ENCODE data around the gene HDGFL2.

The HDGFL2 gene

DNA sequence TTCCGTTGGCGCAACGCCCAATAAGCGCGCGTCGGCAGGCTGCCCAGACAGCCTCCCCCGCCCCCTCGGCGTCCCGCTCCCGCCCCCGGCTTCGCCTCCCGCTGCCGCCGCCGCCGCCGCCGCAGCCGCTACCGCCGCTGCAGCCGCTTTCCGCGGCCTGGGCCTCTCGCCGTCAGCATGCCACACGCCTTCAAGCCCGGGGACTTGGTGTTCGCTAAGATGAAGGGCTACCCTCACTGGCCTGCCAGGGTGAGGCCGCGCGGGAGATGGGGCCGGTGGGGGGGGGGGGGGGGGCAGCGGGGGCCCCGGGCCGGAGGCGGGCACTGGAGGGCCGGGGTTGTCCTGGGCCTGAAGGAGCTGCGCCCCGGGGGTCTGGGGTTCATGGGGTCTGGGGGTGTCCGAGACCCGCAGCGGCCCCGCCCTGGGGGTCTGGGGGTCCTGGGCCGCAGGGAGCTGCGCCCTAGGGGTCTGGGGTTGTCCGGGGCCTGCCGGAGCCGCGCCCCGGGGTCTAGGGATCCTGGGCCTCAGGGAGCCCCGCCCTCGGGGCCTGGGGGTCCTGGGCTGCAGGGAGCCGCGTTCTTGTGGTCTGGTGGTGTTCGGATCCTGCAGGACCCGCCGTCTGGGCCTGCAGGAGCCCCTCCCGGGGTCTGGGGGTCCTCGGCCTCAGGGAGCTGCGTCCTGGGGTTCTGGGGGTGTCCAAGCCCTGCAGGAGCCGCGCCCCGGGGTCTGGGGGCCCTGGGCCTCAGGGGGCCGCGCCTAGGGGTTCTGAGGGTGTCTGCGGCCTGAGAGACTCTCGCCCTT, at the start of gene HDGFL2:
TSS of gene HDGFL2 (plus strand) at position 124 of the 801 bp plus-strand sequence. CDS start at position 178, 54 bp downstream.
- DNase-seq (ENCODE audit: low read depth in 2 of 2), result peak in 1 of 2 donors; percentile 92

DNA sequence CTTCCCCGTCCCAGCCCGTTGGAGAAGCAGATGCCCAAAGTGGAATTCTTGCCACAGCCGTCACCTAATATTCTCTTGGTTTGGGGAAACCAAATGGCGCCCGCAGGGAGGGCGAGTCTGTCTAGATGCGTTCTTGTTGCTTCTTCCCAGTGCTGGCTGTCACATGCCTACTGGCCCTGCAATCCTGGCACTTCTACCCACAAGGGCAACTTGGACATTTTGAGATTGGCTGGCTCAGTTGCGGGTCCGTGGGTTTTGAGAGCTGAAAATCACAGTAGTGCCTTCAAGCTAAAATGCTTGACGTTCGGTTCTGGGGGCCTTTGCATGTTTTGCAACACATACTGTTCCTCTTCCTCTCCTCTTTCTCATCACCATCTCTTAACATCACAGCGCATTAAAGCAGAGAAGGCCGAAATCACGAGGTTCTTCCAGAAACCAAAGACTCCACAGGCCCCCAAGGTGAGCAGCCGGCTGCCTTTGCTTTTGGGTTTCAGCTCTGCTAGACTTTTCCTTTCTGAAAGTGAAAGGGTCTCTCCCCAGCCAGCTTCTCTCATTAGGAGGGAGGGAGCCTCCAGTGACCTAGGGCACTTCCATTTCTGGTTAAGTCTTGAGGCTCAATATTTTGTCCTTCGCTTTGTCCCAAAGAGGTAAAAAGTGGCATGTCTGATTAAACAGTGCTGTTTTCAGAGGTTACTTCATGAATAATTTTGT, 48.5 kb upstream of the HDGFL2 start:
- DNase-seq (ENCODE audit: low read depth in 2 of 2), result no peak

DNA sequence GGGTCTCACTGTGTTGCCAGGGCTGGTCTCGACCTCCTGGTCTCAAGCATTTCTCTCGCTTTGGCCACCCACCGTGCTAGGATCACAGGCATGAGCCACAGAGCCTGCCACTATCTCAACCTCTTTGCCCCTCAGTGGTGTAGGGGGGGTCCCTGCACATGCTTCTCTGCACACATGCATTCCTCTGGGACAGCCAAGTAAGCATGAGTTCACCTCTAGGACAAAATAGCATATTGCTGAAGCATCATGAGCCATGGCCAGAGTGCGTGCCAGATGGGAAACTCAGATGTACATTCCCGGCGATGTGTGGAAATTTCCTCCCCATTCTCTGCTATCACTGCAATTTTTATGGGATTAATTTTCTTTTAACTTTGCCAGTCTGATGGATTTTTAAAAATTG, 46.6 kb upstream of the HDGFL2 start:
- DNase-seq (ENCODE audit: low read depth in 2 of 2), result no peak

DNA sequence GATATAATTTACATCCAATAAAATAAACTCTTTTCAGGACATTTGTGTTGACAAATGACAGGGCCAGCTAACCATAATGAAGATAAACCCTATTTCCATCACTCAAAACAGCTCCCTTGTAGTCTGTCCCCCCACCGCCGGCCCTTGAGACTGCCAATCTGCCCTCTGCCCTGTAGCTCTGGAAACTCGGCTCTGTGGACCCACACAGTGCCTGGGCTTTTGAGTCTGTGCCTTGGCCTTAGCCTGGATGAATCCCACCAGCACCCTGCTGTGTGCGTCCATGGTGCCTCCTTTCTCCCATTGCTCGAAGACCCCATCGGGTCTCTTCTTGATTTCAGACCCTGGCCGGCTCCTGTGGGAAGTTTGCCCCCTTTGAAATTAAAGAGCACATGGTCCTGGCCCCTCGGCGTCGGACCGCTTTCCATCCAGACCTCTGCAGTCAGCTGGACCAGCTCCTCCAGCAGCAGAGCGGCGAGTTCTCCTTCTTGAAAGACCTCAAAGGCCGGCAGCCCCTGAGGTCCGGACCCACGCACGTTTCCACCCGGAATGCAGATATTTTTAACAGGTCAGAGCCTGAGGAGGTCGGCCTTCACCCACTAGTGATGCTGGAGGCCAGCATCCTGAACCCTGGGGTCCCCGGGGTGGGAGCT, 43.6 kb upstream of the HDGFL2 start:
- no peak for DNase-seq (ENCODE audit: low read depth in 2 of 2)

DNA sequence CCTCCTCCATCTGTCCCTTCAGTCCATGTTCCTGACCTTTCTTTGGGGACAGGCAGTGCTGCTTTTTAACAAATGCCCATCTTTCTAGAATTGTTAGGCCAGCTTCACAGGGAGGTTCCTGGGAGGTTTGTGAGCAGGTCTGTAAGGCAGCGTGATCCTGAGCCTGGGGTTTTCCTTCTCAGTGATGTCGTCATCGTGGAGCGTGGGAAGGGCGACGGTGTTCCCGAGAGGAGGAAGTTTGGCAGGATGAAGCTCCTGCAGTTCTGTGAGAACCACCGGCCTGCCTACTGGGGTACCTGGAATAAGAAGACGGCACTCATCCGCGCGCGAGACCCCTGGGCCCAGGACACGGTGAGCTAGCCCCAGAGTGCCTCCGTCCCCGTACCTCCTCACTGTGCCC, 42.8 kb upstream of the HDGFL2 start:
- DNase-seq (ENCODE audit: low read depth in 2 of 2), result no peak

DNA sequence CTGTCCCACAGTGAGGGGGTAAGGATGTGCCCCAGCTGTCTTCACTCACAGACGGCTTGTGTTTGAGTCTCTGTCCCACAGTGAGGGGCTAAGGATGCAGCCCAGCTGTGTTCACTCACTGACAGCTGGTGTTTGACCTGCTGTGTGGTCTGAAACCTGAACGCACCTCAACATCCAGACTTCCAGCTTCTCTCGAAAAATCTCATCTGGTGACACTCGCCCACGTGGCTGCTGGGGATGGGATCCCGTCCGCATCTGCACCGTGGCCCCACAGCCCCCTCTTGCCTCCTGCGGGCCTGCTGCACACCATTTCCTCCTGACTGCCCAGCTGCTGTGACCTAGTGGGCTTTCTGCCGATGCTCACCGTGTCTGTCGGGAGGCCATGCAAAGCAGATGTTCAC, 42.3 kb upstream of the HDGFL2 start:
- DNase-seq (ENCODE audit: low read depth in 2 of 2), result no peak

DNA sequence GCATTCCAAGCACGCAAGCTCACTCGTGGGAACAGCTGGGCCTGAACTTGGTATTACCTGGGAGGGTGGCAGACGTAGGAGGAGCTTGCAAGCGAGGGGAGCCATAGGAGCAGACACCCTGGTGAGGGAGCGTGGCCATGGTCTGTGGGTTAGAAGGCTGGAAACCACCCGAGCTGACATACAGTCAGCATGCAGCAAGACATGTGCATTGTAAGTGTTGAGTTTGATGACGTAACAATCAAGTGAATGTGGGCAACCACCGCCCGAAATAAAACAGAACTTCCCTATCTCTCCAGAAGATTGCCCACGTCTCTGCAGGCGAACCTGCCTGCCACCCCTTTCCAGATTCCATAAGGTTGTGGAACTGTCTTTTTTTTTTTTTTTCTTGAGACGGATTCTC, 41.3 kb upstream of the HDGFL2 start:
- DNase-seq (ENCODE audit: low read depth in 2 of 2), result no peak

DNA sequence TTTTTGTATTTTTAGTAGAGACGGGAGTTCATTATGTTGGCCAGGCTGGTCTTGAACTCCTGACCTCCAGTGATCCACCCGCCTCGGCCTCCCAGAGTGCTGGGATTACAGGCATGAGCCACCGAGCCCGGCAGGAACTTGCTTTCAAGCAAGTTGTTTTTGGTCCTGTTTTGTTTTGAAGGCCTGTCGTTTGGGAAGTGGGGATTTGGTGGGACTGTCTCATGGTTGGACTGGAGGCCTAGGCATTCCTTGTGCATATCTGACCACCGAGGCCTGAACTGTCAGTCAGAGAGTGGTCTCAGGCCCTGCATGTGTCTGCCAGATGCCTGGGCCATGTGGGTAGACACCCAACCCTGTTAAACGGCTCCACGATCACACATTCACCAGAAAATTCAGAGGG, 40.8 kb upstream of the HDGFL2 start:
- no peak for DNase-seq (ENCODE audit: low read depth in 2 of 2)

DNA sequence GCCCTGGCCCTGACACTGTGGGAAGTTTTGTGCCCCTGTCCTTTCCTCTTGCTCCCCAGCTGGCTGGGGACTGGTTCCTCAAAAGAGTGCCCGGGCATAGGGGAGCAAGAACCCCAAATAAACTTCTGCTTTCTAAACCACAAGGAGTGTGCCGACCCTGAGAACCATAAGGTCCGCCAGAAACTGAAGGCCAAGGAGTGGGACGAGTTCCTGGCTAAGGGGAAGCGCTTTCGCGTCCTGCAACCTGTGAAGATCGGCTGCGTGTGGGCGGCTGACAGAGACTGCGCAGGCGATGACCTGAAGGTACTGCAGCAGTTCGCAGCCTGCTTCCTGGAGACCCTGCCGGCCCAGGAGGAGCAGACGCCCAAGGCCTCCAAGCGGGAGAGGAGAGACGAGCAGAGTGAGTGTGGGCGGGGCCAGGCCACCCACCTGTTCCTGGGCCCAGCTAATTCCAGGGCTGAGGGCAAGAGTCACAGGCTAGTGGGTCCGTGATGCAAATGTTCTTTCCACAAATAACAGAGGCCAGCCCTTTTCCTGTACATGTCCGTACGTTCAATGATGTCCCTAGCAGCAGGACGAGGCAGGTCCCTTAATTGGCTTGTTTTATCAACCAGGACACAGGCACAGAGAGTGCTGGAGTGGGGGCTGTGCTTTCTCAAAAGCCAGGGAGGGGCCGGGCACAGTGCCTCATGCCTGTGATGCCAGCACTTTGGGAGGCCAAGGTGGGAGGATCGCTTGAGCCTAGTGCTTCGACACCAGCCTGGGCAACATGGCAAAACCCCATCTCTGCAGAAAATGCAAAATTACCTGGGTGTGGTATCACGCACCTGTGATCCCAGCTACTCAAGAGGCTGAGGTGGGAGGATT, 40.1 kb upstream of the HDGFL2 start:
- no peak for DNase-seq (ENCODE audit: low read depth in 2 of 2)

DNA sequence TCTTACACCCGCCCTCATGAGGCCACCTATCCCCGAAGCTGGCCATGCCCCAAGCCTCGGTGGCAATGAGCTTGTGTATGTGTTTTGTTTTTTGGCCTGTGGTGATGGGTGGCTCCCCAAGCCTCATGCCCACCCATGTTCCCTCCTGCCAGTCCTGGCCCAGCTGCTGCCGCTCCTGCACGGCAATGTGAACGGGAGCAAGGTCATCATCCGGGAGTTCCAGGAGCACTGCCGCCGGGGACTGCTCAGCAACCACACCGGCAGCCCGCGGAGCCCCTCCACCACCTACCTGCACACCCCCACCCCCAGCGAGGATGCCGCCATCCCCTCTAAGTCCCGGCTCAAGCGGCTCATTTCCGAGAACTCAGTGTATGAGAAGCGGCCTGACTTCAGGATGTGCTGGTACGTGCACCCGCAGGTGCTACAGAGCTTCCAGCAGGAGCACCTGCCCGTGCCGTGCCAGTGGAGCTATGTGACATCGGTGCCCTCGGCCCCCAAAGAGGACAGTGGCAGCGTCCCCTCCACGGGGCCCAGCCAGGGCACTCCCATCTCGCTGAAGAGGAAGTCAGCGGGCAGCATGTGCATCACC, 39.1 kb upstream of the HDGFL2 start:
- DNase-seq (ENCODE audit: low read depth in 2 of 2), result no peak

DNA sequence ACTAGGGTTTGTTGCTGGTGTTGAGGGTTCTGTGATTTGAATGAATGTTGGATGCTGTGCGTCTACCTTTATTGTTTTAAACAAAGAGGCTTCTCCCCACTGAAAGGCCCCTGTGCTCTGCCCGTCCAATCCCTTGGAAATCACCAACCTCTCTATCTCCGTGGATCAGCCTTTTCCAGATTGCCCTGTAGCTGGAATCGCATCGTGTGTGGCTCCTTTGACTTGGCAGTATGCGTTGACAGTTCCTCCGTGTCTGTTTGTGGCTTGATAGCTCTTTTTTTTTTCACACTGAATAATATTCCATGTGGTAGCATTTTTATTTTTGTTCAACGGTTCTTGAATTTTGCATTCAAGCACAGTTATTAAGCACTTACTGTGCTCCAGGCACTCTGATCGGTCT, 37.7 kb upstream of the HDGFL2 start:
- DNase-seq (ENCODE audit: low read depth in 2 of 2), result no peak

DNA sequence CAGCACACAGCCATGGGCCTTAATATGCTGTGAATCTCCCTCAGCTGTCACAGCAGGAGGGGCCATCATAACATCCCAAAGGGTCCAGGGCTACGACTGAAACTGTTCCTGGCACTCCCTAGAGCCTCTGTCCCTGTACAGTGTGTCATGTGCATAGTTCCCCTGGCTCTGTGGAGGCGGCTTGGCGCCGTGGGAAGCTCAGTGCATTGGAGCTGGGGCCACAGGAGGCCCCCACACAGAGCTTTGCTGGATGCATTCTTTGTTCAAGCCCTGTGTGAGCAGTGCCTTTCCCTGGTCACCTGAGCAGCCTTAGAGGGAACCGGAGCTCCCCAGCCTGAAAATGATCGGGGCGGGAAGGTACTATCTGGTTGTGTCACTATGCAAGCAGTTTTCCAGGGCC, 35.9 kb upstream of the HDGFL2 start:
- no peak for DNase-seq (ENCODE audit: low read depth in 2 of 2)

DNA sequence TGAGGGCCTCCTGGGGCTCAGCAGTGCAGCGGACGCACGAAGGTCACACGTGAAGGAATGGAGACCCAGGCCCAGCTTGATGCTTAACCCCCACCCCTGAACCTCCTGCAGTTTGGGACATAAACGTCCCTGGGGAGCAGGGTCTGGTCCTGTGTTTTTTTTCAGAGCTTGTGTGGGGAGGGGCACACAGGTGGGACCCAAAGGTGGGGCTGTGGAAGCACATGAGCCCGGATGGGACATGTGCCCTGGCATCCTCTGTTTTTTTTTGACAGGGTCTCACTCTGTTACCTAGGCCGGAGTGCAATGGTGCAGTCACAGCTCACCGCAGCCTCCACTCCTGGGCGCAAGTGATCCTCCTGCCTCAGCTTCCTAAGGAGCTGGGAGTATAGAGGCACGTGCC, 35.0 kb upstream of the HDGFL2 start:
- no peak for DNase-seq (ENCODE audit: low read depth in 2 of 2)

DNA sequence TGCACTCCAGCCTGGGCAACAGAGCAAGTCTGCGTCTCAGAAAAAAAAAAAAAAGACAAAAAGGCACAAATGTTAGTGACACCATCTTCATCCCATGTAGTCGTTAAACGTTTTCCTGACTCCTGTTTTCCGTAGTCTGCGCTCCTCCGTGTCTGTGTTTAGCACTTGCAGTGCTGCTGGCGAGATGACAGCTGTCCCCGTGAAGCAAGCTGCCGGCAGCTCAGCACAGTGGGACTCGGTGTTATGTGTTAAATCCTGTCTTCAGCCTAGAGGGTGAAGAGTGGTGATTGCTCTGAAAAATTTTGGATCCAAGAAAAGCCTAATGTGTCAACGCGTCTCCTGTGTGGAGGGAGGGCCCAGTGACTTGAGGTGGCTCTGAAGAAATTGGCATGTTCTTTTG, 32.9 kb upstream of the HDGFL2 start:
- DNase-seq (ENCODE audit: low read depth in 2 of 2), result no peak

DNA sequence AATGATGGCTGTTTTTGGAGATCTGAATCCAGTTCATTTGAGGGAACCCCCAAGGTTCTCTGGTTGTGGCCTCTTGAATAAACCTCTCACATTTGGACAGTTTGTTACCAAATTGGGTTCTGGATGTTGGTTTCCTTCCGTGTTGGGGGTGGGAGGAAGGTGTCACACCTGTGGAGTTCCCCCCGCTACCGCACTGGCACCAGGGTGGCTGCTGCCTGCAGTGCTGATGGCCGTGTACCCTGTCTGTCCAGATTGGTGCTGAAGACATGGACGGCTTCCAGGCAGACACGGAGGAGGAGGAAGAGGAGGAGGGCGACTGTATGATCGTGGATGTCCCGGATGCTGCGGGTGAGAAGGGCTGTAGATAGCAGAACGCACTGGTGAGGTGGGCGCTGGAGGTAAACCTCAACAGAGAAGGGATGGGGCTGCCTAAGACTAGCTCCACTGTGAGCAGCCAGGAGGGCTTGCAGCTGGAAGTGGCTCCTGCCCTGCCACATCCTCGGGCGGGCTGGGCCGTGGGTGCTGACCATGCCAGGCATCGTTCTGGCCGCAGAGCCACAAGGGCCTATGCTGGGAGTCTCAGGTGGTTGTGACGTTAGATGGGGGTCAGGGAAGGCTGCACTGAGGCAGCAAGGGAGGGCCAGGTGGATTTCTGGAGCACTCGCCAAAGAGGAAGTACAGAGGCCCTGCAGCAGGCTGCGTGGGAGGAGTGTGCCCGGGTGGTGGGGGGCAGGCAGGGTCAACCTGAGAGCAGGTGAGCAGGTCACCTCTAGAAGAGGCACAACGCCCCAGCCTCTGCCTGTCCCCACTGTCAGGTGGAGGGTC, 29.9 kb upstream of the HDGFL2 start:
- no peak for DNase-seq (ENCODE audit: low read depth in 2 of 2)

DNA sequence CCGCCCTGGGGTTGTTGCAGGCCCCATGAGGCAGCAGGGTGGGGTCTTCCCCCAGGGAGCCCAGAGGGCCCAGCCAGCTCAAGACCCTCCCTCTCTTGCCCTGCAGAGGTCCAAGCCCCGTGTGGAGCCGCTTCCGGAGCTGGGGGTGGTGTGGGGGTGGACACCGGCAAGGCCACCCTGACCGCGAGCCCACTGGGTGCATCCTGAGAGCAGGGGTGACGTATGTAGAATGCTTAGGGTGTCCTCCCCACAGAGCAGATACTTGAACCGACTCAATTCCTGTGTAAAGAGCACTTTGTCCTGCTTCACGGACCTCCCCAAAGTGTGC, 29.3 kb upstream of the HDGFL2 start:
- DNase-seq (ENCODE audit: low read depth in 2 of 2), result no peak

DNA sequence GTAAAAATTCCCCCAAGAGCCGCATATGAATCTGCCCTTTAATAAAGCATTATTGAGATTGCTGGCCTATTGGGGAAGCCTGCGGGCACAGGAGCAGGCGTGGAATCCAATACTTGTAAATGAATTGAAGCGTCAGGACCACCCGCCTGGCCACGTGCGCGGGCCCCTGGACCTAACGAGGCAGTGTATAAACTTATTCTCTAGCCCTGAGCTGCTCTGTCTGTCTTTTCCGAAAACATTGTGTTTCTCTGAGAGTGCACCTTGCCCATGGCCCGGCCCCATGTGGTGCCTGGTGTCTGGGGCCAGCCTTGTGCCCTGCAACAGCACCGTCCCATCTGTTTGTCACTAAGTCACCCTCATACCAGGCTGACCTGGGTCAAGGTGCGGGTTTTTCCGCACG, 28.9 kb upstream of the HDGFL2 start:
- no peak for DNase-seq (ENCODE audit: low read depth in 2 of 2)

DNA sequence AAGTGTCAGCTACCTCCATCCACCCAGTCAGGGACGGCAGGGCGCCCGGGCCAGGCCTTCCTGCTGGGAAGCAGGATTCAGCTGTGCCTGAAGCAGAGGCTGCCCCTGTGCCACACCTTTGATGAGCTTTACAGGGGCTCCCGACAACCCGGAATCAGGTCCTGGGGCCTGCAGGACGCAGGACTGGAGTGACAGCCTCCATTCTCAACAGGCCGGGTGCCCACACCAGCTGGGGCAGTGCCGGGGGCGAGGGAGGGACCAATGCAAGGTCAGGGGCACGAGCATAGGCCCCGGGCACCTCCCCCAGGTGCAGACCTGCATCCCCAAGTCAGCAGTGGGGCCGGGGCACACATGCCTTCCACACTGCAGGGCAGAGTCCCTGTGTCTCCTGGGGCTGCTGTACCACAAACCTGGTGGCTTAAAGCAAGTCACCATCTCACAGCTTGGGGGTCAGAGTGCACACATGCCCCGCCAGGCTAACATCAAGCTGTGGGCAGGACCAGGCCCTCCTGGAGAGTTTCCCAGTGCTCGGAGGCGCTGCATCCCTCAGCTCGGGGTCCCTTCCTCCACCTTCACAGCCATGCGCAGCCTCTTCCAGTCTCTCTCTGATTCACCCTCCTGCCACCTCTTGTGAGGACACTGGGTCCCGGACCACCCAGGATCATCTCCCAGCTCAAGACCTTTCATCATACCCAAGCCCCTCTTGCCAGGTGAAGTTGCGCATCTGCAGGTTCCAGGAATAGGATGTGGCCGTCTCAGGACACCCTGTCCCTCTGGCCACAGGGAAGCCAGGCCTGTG, 27.9 kb upstream of the HDGFL2 start:
- DNase-seq (ENCODE audit: low read depth in 2 of 2), result no peak

DNA sequence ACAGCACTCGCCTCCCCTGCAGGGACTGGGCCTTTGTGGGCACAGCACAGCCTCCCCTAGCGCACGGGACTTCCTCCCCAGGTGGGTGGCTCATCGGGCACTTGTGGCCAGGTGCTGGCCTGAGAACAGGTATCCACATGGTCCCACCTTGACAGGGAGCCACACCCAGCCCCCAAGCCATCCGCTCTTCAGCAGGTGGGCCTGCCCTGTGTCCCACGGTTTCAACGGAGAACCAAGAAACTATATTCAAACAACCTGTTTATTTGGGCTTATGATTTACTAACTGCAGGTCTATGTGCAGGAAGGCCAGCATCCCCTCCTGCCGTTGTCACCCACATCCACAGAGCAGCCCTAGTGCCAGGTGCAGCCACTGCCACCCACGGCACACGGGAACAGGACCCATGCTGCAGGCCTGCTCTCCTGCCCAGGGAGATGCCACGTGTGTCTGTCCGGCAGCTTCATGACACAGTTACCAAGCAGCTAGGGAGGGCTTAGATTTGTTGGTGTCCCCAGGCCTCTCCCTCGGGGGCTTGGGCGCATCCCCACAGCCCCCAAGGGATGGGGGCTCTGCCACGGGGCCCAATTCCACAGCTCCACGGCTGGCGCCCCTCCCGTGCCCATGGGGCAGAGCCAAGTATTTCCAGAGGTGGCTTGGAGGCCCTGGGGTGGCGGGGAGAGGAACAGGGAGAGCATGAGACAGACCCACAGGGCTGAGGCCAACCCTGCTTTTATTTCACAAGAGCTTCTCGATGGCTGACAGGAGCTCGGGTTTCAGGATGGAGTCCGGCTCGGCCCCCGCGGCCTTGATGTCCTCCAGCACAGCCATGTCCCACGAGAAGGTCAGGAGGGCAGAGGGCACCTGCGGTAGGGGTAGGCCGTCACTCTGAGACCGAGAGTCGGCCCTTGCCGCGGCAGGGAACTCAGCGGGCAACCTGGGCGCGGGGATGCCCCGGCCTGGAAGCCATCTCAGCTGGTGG, 27.0 kb upstream of the HDGFL2 start:
- no peak for DNase-seq (ENCODE audit: low read depth in 2 of 2)

Data from stimulated activated CD4-positive, alpha-beta T cell treated with anti-CD3 and anti-CD28 coated beads, Interleukin-4, amount 100 ng/mL, for 48 hours (primary cell).